ENCODE measurements around the gene TMEM119.

The TMEM119 gene

GRCh38 chr12:108582978-108583770 lies 14.7 kb downstream of the TMEM119 start:
- DNase-seq (ENCODE audit: extremely low read depth, insufficient read length), result no peak
- Histone ChIP-seq H3K4me3 (replicated peaks; ENCODE audit: low read depth, low read length) (no peak overlapping the region), H3K27me3 (replicated peaks; ENCODE audit: control insufficient read depth, insufficient read depth, low read length) (no peaks in the 10 kb centered on the region), H3K36me3 (ENCODE audit: control insufficient read depth, insufficient read depth, low read length) (no peaks in the 10 kb centered on the region)
- no peak for TF ChIP-seq CTCF (IDR thresholded peaks at IDR 0.05; ENCODE audit: insufficient read depth, low read length, poor library complexity, severe bottlenecking)

GRCh38 chr12:108582509-108582908 lies 15.4 kb downstream of the TMEM119 start:
- H3K27me3 ChIP-seq (replicated peaks; ENCODE audit: control insufficient read depth, insufficient read depth, low read length), result no peaks in the 10 kb centered on the region
- H3K36me3 ChIP-seq (ENCODE audit: control insufficient read depth, insufficient read depth, low read length), result no peaks in the 10 kb centered on the region
- DNase-seq (ENCODE audit: extremely low read depth, insufficient read length), result no peak
- no peak overlapping the region for H3K4me3 ChIP-seq (replicated peaks; ENCODE audit: low read depth, low read length)
- no peak for TF ChIP-seq CTCF (IDR thresholded peaks at IDR 0.05; ENCODE audit: insufficient read depth, low read length, poor library complexity, severe bottlenecking)

GRCh38 chr12:108581311-108582227 lies 16.3 kb downstream of the TMEM119 start:
- DNase-seq (ENCODE audit: extremely low read depth, insufficient read length), result no peak

GRCh38 chr12:108580531-108580930 lies 17.4 kb downstream of the TMEM119 start:
- no peak for DNase-seq (ENCODE audit: extremely low read depth, insufficient read length)
- Histone ChIP-seq H3K27me3 (replicated peaks; ENCODE audit: control insufficient read depth, insufficient read depth, low read length) (no peaks in the 10 kb centered on the region), H3K36me3 (ENCODE audit: control insufficient read depth, insufficient read depth, low read length) (no peaks in the 10 kb centered on the region), H3K4me3 (replicated peaks; ENCODE audit: low read depth, low read length) (no peak overlapping the region)
- no peak for TF ChIP-seq CTCF (IDR thresholded peaks at IDR 0.05; ENCODE audit: insufficient read depth, low read length, poor library complexity, severe bottlenecking)

More at GRCh38 chr12:108581311-108582227, 16.3 kb downstream of the TMEM119 start:
- no peak overlapping the region for H3K4me3 ChIP-seq (replicated peaks; ENCODE audit: low read depth, low read length)
- no peak for TF ChIP-seq CTCF (IDR thresholded peaks at IDR 0.05; ENCODE audit: insufficient read depth, low read length, poor library complexity, severe bottlenecking)
- H3K27me3 ChIP-seq (replicated peaks; ENCODE audit: control insufficient read depth, insufficient read depth, low read length), result no peaks in the 10 kb centered on the region
- H3K36me3 ChIP-seq (ENCODE audit: control insufficient read depth, insufficient read depth, low read length), result no peaks in the 10 kb centered on the region

- no peaks in the 10 kb centered on the region for H3K27me3 ChIP-seq (replicated peaks; ENCODE audit: control insufficient read depth, insufficient read depth, low read length)
- no peaks in the 10 kb centered on the region for H3K36me3 ChIP-seq (ENCODE audit: control insufficient read depth, insufficient read depth, low read length)
- no peak for DNase-seq (ENCODE audit: extremely low read depth, insufficient read length)
- TF ChIP-seq CTCF (IDR thresholded peaks at IDR 0.05; ENCODE audit: insufficient read depth, low read length, poor library complexity, severe bottlenecking), result no peak
- H3K4me3 ChIP-seq (replicated peaks; ENCODE audit: low read depth, low read length), result no peak overlapping the region
These were observed 19.1 kb downstream of the TMEM119 start for GRCh38 chr12:108578813-108579212.

Measured in GM06990 (cell line).